Measurements from ENCODE around the gene PDZRN3. TPM values are rescaled to one million over a fixed set of nuclear protein-coding genes. Genes with fewer than 3 reads are reported as not detected.

Gene PDZRN3
- total RNA-seq, 1 experiment from 2014 or later: 0.17 TPM

DNA sequence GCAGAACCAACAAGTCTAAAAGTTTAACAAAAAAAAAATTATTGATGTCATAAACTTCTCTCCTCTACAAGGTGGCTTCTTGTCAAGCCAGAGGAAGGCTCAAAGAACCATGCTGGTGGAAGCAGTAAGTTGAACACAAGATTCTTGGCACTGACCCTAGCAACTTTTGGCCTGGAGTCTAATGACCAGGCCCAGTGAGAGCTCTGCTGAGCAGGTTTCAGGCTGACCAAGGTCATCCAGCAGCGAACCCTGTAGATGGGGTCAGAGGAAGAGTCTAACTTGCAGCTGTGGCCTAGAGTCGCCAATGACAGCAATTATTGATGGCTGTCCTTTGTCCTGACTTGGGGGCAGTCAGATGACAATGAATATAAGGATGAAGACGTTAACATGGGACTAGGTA, 43.1 kb upstream of the PDZRN3 start:
- RAD21 ChIA-PET (ENCODE audit: low non-redundant PET in 1 of 2, low total read pairs in 2 of 2, uncharacterized antibody in 2 of 2, unreplicated experiment in 2 of 2): no interaction called here
- Histone ChIP-seq H3K79me2 (ENCODE audit: insufficient read depth, low read length) (no peaks in the 10 kb centered on the region), H3K9me3 (ENCODE audit: control insufficient read depth in 1 of 2, insufficient read depth in 1 of 2, low read depth in 1 of 2, low read length in 2 of 2) (peaks cover 0 to 19% of the 10 kb centered on the region in 2 experiments; a peak in 2 of 4 replicates), H2AFZ (ENCODE audit: low read depth, low read length, poor library complexity, severe bottlenecking) (no peak overlapping the region), H4K20me1 (ENCODE audit: insufficient read depth) (no peaks in the 10 kb centered on the region), H3K36me3 (ENCODE audit: control insufficient read depth in 1 of 2, insufficient read depth in 2 of 2, low read length in 2 of 2) (no peaks in the 10 kb centered on the region), H3K4me1 (ENCODE audit: control insufficient read depth in 1 of 2, insufficient read depth in 2 of 2, low read length in 2 of 2) (no peaks in the 10 kb centered on the region), H3K27me3 (ENCODE audit: insufficient read depth, low read length) (no peaks in the 10 kb centered on the region), H3K9me2 (ENCODE audit: insufficient read depth) (no peaks in the 10 kb centered on the region), H3K4me3 (replicated peaks in 1 of 2; ENCODE audit: low read depth in 1 of 2, low read length in 2 of 2) (no peak overlapping the region), H3K27ac (ENCODE audit: low read depth, low read length) (no peak overlapping the region), H3K4me2 (ENCODE audit: low read length) (no peak overlapping the region), H3K9ac (ENCODE audit: low read length) (no peak overlapping the region)
- BruUV-seq (replicated peaks): no TSS peak
- no peak for ATAC-seq
- intact Hi-C loops (cut with micrococcal nuclease): no loop called here
- CTCF ChIA-PET: no interaction called here
- POLR2A ChIA-PET: no interaction called here
- no peak for TF ChIP-seq SRF (IDR thresholded peaks at IDR 0.05; ENCODE audit: low read depth)
- TF ChIP-seq CBX3 (IDR thresholded peaks at IDR 0.05; ENCODE audit: low read depth): no peak
- no peak for TF ChIP-seq FOSL1 (IDR thresholded peaks at IDR 0.05; ENCODE audit: low read depth)
- TF ChIP-seq EGR1 (IDR thresholded peaks at IDR 0.05; ENCODE audit: low read depth): no peak
- TF ChIP-seq, protein P1, sequence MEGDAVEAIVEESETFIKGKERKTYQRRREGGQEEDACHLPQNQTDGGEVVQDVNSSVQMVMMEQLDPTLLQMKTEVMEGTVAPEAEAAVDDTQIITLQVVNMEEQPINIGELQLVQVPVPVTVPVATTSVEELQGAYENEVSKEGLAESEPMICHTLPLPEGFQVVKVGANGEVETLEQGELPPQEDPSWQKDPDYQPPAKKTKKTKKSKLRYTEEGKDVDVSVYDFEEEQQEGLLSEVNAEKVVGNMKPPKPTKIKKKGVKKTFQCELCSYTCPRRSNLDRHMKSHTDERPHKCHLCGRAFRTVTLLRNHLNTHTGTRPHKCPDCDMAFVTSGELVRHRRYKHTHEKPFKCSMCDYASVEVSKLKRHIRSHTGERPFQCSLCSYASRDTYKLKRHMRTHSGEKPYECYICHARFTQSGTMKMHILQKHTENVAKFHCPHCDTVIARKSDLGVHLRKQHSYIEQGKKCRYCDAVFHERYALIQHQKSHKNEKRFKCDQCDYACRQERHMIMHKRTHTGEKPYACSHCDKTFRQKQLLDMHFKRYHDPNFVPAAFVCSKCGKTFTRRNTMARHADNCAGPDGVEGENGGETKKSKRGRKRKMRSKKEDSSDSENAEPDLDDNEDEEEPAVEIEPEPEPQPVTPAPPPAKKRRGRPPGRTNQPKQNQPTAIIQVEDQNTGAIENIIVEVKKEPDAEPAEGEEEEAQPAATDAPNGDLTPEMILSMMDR (IDR thresholded peaks at IDR 0.05 in 2 of 3, conservative IDR thresholded peaks at IDR 0.05 in 1 of 3; ENCODE audit: borderline replicate concordance in 1 of 3, insufficient read depth in 1 of 3, low read depth in 2 of 3, low read length in 2 of 3): no peak
- no peak for TF ChIP-seq RAD21 (IDR thresholded peaks at IDR 0.05; ENCODE audit: low read depth)
- TF ChIP-seq, protein P2, sequence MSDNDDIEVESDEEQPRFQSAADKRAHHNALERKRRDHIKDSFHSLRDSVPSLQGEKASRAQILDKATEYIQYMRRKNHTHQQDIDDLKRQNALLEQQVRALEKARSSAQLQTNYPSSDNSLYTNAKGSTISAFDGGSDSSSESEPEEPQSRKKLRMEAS (IDR thresholded peaks at IDR 0.05): no peak
- no peak for TF ChIP-seq EZH2 (IDR thresholded peaks at IDR 0.05)
- no peak for TF ChIP-seq POLR2AphosphoS5 (IDR thresholded peaks at IDR 0.05; ENCODE audit: low read depth, low read length)
- TF ChIP-seq JUND (IDR thresholded peaks at IDR 0.05): no peak
- TF ChIP-seq SIN3A (IDR thresholded peaks at IDR 0.05; ENCODE audit: low read depth): no peak
- no peak for TF ChIP-seq TCF7L2 (IDR thresholded peaks at IDR 0.05; ENCODE audit: borderline replicate concordance, extremely low read depth, insufficient read depth, insufficient read length)
- TF ChIP-seq ELF1 (IDR thresholded peaks at IDR 0.05; ENCODE audit: borderline replicate concordance, low read depth): no peak
- no peak for TF ChIP-seq POLR2A (IDR thresholded peaks at IDR 0.05; ENCODE audit: borderline replicate concordance, extremely low read depth, insufficient read depth, insufficient read length)
- no peak for TF ChIP-seq ZFX (IDR thresholded peaks at IDR 0.05)
- TF ChIP-seq ZNF274 (IDR thresholded peaks at IDR 0.05; ENCODE audit: low read depth, low read length): no peak
- TF ChIP-seq, protein P3, sequence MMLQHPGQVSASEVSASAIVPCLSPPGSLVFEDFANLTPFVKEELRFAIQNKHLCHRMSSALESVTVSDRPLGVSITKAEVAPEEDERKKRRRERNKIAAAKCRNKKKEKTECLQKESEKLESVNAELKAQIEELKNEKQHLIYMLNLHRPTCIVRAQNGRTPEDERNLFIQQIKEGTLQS (IDR thresholded peaks at IDR 0.05): no peak
- no peak for DNase-seq (ENCODE audit: low read depth, low spot score)

Measured in HCT116 (cell line).